HG02623 (cell line): ENCODE results near the gene RASGRP4.

Experiments used
- ATAC-seq: cut with Tn5 transposase; IDR thresholded peaks from one replicate; pipeline ENCODE4 v1.9.1; 2021; ENCODE audit warnings: moderate library complexity; ENCODE audit not compliant: unreplicated experiment

The RASGRP4 gene

DNA sequence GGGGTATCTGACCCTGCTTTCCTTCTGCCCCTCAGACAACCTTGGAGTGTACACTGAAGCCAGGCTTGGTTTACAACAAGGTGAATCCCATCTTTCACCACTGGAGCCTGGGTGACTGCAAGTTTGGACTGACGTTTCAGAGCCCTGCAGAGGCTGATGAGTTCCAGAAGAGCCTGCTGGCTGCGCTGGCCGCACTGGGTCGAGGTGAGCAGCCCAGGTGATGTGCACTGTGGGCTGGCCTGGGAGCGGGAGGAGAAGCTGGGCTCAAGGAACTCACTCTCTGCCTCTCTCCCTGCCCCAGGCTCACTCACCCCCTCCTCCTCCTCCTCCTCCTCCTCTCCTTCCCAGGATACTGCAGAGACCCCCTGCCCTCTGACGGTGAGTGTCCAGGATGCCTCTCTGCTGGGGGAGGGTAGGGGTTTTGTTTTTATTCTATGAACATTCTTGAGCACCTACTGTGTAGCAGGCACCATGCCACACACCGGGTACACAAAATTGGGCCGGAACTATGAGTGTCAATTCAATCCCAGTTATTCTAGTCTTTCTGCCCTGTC, 34.0 kb downstream of the RASGRP4 start:
- no peak for ATAC-seq

GRCh38 chr19:38389957-38390924, 35.8 kb downstream of the RASGRP4 start:
- no peak for ATAC-seq

GRCh38 chr19:38389101-38389925, 36.7 kb downstream of the RASGRP4 start:
- no peak for ATAC-seq

DNA sequence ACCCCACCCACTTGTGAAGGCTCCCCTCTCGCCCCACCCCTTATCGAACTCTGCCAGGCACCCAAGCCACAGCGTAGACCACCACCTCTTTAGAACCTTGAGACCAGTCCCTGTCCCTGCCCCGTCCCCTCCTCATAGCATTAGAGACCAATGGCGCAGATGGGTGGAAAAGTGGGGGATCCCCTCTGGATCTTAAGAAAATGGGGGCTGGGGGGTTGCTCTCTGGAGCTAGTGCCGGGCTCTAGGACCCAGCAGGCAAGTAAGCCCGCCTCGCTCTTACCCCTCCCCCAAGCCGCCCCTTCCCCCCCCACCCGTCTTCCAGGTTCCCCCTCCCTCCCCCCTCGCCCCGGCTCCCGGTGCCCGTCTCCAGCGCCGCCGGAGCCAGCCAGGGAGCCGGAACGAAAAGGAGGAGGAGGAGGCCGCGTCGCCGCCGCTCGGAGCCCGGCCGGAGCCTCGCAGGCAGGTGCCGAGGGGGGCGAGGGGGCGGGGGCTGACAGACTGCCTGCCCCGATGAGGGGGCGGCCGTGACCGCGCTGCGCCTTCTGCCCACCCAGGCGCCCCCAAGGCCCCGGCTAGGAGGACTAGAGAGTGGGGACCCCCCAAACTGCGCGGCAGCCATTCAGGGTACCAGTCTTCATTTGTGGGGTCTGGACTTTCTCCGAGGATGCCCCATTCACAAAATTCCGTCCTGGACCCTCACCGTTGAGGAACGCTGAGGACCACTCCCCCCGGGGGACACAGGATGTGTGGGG, 37.5 kb downstream of the RASGRP4 start, which contains the start of gene SPRED3:
SPRED3 (plus strand) TSS at position 349 of the 752 bp plus-strand sequence. CDS start 1,606 bp downstream, outside the sequence.
- no peak for ATAC-seq

DNA sequence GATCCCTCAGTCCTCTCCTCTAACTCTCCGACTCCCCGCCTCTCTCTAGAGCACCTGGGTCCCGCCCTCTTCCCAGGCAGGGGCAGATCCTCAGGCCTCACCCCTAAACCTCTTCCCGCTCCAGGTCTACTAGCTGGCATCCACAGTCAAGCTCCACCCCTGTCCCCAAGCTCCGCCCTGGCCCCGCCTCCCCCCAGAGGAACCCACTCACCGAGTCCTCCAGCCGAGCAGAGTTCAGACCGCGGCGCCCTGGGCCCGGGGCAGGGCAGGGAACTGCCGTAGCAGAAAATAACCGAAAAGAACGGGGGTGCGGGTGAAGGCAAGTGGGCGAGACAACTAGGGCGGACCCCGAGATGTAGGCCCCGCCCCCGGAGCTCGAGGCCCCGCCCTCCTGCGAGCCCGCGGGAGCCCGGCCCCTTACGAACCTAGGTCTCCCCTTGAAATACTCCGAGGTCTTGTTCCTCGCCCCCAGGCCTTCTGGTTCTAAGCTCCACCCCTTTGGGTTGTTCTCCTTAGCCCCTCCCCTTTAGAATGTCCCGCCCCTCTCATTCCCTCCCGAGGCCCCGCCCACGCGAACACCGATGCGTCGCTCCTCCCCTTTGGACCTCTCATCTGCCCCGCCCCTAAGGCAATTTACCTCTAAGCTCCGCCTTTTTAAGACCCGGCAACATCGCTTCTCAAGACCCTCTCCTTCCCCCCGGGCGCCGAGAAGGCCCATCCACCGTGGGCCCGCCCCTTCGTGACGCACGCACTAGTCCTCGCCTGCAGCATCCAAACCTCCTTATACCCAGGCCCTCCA, 38.3 kb downstream of the RASGRP4 start, which contains the start of gene GGN:
GGN (minus strand) TSS at position 485 of the 799 bp plus-strand sequence. CDS start 773 bp downstream, outside the sequence.
- ATAC-seq, result peak; percentile 47

- no peak for ATAC-seq
Measured at GRCh38 chr19:38386971-38387549, 39.0 kb downstream of the RASGRP4 start.

GRCh38 chr19:38386300-38386970, 39.6 kb downstream of the RASGRP4 start:
- ATAC-seq, result no peak

DNA sequence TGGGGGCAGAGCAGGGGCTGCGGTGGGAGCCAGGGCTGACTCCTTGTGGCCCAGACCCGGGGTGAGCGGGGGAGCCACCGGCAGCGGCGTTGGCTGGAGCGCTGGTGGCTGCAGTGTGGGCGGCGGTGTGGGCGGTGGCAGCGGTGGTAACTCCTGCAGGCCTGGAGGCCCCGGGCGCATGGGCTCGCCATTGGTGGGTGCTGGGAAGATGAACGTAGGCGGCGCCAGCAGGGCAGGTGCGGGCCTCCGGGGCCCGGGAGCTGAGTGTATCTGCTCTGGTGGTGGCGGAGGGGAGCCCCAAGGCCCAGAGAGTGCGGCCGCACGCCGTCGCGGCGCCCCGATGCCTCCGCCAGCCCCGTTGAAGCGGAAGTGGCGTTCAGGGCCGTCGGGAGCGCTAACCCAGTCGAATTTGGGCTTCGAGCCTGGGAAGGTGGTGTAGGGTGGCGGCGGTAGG, 40.2 kb downstream of the RASGRP4 start:
- ATAC-seq, result no peak

GRCh38 chr19:38385057-38385803, 40.8 kb downstream of the RASGRP4 start:
- no peak for ATAC-seq

DNA sequence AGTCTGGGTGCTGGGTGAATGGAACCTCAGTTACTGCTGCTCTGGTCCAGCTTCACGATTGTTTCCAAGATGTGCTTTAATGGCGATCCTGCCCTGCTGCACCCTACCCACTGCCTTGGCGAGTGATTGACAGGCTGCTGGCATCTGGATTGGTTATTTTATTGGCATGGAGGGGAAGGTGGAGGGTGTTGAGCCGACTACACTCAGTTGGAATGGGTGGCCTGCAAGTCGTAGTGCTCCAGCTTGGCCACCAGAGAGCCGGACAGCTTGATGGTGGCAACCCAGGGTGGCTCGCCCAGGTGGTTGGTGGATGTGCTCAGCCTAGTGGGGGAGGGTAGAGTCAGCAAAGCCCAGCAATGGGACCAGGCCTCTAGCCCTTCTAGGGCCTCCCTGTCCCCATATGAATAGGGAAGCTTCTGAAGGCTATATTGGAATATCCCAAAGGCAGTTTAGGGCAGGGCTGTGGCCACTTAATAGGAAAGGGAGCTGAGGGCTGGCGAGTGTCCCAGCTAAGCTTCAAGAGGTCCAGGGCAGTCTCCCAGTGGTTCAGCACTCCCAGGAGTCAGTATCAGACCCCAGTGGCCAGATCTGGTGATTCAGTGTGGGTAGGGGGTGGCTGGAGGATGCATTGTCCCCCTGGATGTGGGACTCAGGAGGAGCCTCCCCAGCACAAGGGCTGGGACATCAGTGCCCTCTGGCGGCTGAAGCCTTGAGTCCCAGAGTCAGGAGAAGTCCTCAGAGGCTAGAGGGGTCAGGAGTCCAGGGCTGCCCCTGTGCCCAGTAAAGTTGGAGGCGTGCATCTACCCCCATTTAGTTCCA, 41.6 kb downstream of the RASGRP4 start:
- no peak for ATAC-seq

- ATAC-seq, result no peak
Measured at GRCh38 chr19:38383743-38384142, 42.3 kb downstream of the RASGRP4 start.

GRCh38 chr19:38383184-38383583, 42.8 kb downstream of the RASGRP4 start:
- no peak for ATAC-seq

DNA sequence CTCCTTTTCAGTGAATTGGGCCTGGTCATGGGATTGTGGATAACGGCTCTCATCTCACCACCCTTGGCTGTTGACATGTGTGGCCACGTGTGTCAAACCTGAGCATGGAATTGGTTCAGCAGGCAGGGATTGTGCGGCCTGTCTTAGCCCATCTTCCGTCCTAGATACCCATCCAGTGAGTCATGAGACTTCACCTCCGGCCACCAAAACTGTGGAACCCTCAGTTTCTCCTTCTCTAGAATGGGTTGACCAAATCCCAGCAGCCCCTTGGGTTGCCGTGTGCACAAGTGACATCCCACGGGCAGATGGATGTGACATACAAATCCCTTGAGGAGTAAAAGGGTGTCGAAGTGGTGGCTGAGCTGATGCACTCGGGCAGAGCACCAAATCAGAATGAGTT, 44.9 kb downstream of the RASGRP4 start:
- no peak for ATAC-seq

DNA sequence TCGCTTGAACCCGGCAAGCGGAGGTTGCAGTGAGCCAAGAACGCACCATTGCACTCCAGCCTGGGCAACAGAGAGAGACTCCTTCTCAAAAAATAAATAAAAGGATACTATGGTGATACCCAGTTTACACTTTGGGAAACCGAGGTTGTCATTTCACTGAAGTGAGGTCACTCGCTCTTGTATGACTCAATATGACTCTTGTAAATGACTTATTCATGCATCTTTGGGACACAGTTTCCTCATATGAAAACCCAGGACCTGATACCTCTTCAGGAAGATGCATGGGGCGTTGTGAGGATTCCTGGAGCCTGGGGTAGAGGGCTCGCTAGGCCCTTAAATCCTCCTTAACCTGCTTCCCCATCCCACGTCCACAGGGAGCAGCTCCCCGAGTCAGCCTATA, 47.2 kb downstream of the RASGRP4 start:
- no peak for ATAC-seq

GRCh38 chr19:38377052-38377451, 49.0 kb downstream of the RASGRP4 start:
- ATAC-seq, result no peak

GRCh38 chr19:38376576-38376975, 49.4 kb downstream of the RASGRP4 start:
- ATAC-seq, result no peak

- ATAC-seq, result no peak
Measured at GRCh38 chr19:38375748-38376147, 50.3 kb downstream of the RASGRP4 start.
